K562 (cell line): ENCODE measurements around the gene MATCAP1. TPM values are rescaled to one million over a fixed set of nuclear protein-coding genes. Genes with fewer than 3 reads are reported as not detected.

Experiments used
- ASH1L ChIP-seq: fragments of 450-650 bp; IDR thresholded peaks from 2 replicates; pipeline ENCODE4 v1.6.1; 2018; ENCODE audit warnings: borderline replicate concordance, mild to moderate bottlenecking, low read depth; ENCODE audit not compliant: partially characterized antibody
- BACH1 ChIP-seq: fragments of 200-800 bp; sonication (Bioruptor generic); IDR thresholded peaks from 2 replicates; pipeline ENCODE4 v1.6.1; 2016; ENCODE audit warnings: missing genetic modification characterization, missing compliant biosample characterization
- HMGN3 ChIP-seq: IDR thresholded peaks from 2 replicates; pipeline ENCODE4 v1.6.1; 2011; ENCODE audit warnings: borderline replicate concordance, low read depth, mild to moderate bottlenecking, mixed read lengths, low read length; ENCODE audit not compliant: insufficient read length; ENCODE audit errors: extremely low read depth
- JUND ChIP-seq, 2 experiments: IDR thresholded peaks; 2 replicates in 1 of 2; 3 replicates in 1 of 2; pipeline ENCODE4 v1.6.1; 2011; ENCODE audit warnings: borderline replicate concordance in 2 of 2, low read depth in 2 of 2, low read length in 2 of 2, improper control_type of control experiment in 1 of 2, missing biosample characterization in 1 of 2, missing genetic modification characterization in 1 of 2, missing genetic modification reagents in 1 of 2
- MEF2D ChIP-seq: conservative IDR thresholded peaks from 2 replicates; pipeline ENCODE4 v1.6.1; 2016; ENCODE audit warnings: low read depth, missing genetic modification characterization, missing compliant biosample characterization
- POLR2G ChIP-seq: fragments of 200-400 bp; formaldehyde crosslinking; IDR thresholded peaks from 2 replicates; pipeline ENCODE4 v1.6.1; 2017; ENCODE audit warnings: low read depth, mild to moderate bottlenecking, antibody characterized with exemption, low read length, moderate library complexity
- ZNF695 ChIP-seq: fragments of 450-650 bp; formaldehyde crosslinking; IDR thresholded peaks from 2 replicates; pipeline ENCODE4 v1.4.0; 2020; ENCODE audit warnings: mild to moderate bottlenecking, moderate library complexity
- ZNF79 ChIP-seq: fragments of 250-450 bp; sonication (Bioruptor Pico); IDR thresholded peaks from 2 replicates; pipeline ENCODE4 v1.4.0; 2020; ENCODE audit warnings: low read depth, mild to moderate bottlenecking, moderate library complexity
- polyA plus RNA-seq, 8 experiments: library from polyadenylated mRNA; depleted of rRNA in 4 of 8; stranded (reverse) in 5 of 8; unstranded in 3 of 8; fragments of >200 nt; fragmentation: Nextera tagmentation in 2 of 8; fragmentation: Illumina TruSeq in 1 of 8; extraction: Ambion mirVana in 2 of 8; extraction: Trizol in 1 of 8; gene quantifications; 2 replicates each; pipeline versions ENCODE4 v1.2.1 to v1.2.3, GENCODE V29; 2011 to 2014; ENCODE audit warnings: inconsistent platforms in 1 of 8, missing spikeins in 1 of 8
- total RNA-seq, 7 experiments: library from RNA; depleted of rRNA in 6 of 7; stranded (reverse); fragments of >200 nt in 6 of 7; fragmentation: Illumina TruSeq in 2 of 7; extraction: Trizol in 2 of 7; gene quantifications; 2 replicates each; pipeline versions ENCODE4 v1.2.1 to v1.2.3, GENCODE V29; 2011 to 2021; ENCODE audit warnings: low replicate concordance in 1 of 7
- TF ChIP-seq, protein P1 (sequence below): IDR thresholded peaks from 2 replicates; pipeline ENCODE4 v1.6.1; 2014; ENCODE audit warnings: antibody characterized with exemption
- TF ChIP-seq, protein P2 (sequence below), 3 experiments: fragments of 200-800 bp in 1 of 3; fragments of 250-450 bp in 1 of 3; fragments of 450-650 bp in 1 of 3; sonication (Bioruptor Pico) in 1 of 3; sonication (Bioruptor generic) in 1 of 3; formaldehyde crosslinking in 1 of 3; IDR thresholded peaks; 2 replicates each; pipeline versions ENCODE4 v1.6.1 to v1.8.0; 2016 to 2022; ENCODE audit warnings: mild to moderate bottlenecking in 2 of 3, missing genetic modification characterization in 2 of 3, missing compliant biosample characterization in 1 of 3, moderate library complexity in 1 of 3
- TF ChIP-seq, protein P3 (sequence below), 2 experiments: fragments of 250-450 bp in 1 of 2; fragments of 450-650 bp in 1 of 2; sonication (Bioruptor Pico) in 1 of 2; IDR thresholded peaks; 2 replicates each; pipeline versions ENCODE4 v1.6.1 to v1.8.0; 2016 to 2021; ENCODE audit warnings: mild to moderate bottlenecking in 2 of 2, moderate library complexity in 2 of 2, missing compliant biosample characterization in 1 of 2, missing genetic modification characterization in 1 of 2
- TF ChIP-seq, protein P4 (sequence below): sonication (generic); formaldehyde crosslinking; IDR thresholded peaks from 2 replicates; pipeline ENCODE4 v1.8.1; 2022; ENCODE audit warnings: missing genetic modification reagents
- TF ChIP-seq, protein P5 (sequence below): sonication (generic); formaldehyde crosslinking; IDR thresholded peaks from 2 replicates; pipeline ENCODE4 v1.8.0; 2022; ENCODE audit warnings: missing genetic modification reagents, mild to moderate bottlenecking, borderline replicate concordance
- TF ChIP-seq, protein P6 (sequence below): sonication (generic); formaldehyde crosslinking; IDR thresholded peaks from 2 replicates; pipeline ENCODE4 v1.8.0; 2022; ENCODE audit warnings: mild to moderate bottlenecking, low read depth, missing genetic modification reagents

The MATCAP1 gene
- total and polyA plus RNA-seq, 9 of the 15 experiments (the other 6 are each of a cell fraction or from before 2014, with no cell fraction given): 3.4 to 20.5 (median 10.3) TPM

DNA sequence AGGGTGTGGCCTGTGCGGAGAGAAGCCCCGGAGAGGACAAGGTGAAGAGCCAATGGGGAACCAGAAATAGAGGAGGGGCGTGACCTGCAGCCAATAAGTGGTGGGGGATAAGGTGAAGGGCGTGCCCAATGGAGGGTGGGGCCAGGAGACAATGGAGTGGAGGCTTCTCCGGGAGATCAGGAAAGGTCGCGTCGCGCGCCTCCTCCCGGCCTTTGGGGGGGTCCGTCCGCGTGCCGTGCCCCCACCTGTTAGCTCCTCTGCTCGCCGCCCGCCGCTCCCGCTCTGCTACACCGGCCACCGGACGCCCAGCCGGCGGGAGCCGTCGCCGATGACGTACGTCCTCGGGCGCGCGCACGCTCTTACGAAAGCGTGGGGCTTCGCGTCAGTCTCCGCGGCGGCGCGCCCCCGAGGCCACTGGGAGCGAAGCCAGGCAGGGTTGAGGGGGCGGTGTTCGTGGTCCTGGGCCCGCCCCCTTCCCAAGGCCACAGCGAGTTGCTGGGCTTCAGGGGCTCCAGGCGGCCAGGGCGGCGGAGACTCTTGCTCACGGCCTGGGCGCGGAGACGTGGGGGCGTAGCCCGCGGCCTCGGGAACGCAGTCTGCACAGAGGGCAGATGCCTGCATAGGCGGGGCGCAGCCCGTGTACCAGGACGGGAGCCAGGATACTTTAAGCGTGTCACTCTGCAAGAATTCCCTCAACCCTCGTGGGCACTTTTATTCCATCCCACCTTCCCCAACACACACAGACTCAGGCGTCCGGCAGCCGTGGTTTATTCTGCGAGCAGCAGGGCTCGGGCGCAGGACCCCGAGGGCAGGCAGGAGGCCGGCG, at the start of gene MATCAP1 (continued):
- TF ChIP-seq, protein P1, sequence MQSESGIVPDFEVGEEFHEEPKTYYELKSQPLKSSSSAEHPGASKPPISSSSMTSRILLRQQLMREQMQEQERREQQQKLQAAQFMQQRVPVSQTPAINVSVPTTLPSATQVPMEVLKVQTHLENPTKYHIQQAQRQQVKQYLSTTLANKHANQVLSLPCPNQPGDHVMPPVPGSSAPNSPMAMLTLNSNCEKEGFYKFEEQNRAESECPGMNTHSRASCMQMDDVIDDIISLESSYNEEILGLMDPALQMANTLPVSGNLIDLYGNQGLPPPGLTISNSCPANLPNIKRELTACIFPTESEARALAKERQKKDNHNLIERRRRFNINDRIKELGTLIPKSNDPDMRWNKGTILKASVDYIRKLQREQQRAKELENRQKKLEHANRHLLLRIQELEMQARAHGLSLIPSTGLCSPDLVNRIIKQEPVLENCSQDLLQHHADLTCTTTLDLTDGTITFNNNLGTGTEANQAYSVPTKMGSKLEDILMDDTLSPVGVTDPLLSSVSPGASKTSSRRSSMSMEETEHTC: 0 out of 2 replicates have a peak, but pooled peaks have one; percentile 25
- TF ChIP-seq, protein P2, sequence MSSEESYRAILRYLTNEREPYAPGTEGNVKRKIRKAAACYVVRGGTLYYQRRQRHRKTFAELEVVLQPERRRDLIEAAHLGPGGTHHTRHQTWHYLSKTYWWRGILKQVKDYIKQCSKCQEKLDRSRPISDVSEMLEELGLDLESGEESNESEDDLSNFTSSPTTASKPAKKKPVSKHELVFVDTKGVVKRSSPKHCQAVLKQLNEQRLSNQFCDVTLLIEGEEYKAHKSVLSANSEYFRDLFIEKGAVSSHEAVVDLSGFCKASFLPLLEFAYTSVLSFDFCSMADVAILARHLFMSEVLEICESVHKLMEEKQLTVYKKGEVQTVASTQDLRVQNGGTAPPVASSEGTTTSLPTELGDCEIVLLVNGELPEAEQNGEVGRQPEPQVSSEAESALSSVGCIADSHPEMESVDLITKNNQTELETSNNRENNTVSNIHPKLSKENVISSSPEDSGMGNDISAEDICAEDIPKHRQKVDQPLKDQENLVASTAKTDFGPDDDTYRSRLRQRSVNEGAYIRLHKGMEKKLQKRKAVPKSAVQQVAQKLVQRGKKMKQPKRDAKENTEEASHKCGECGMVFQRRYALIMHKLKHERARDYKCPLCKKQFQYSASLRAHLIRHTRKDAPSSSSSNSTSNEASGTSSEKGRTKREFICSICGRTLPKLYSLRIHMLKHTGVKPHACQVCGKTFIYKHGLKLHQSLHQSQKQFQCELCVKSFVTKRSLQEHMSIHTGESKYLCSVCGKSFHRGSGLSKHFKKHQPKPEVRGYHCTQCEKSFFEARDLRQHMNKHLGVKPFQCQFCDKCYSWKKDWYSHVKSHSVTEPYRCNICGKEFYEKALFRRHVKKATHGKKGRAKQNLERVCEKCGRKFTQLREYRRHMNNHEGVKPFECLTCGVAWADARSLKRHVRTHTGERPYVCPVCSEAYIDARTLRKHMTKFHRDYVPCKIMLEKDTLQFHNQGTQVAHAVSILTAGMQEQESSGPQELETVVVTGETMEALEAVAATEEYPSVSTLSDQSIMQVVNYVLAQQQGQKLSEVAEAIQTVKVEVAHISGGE (CRISPR knock-in tag; IDR thresholded peaks at IDR 0.05): peak in 1 of 3 experiments; percentile 44; a peak in 1 of 6 replicates
- TF ChIP-seq, protein P3, sequence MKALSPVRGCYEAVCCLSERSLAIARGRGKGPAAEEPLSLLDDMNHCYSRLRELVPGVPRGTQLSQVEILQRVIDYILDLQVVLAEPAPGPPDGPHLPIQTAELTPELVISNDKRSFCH (CRISPR knock-in tag; IDR thresholded peaks at IDR 0.05): no peak
- TF ChIP-seq, protein P3 (tag; IDR thresholded peaks at IDR 0.05): no peak; the same call in 1 of the 2 replicates
- TF ChIP-seq, protein P4, sequence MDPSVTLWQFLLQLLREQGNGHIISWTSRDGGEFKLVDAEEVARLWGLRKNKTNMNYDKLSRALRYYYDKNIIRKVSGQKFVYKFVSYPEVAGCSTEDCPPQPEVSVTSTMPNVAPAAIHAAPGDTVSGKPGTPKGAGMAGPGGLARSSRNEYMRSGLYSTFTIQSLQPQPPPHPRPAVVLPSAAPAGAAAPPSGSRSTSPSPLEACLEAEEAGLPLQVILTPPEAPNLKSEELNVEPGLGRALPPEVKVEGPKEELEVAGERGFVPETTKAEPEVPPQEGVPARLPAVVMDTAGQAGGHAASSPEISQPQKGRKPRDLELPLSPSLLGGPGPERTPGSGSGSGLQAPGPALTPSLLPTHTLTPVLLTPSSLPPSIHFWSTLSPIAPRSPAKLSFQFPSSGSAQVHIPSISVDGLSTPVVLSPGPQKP: no peak
- TF ChIP-seq POLR2G (peak; percentile 78), MEF2D (no peak), ZNF695 (no peak), BACH1 (no peak), ASH1L (peak; percentile 96), ZNF79 (CRISPR knock-in tag) (no peak), JUND (IDR thresholded peaks at IDR 0.05; ENCODE audit: borderline replicate concordance, low read depth, low read length) (peak; percentile 52), JUND (tag; IDR thresholded peaks at IDR 0.05; ENCODE audit: borderline replicate concordance, low read depth, low read length) (peak; percentile 65; the same call in 1 of the 3 replicates), HMGN3 (peak; percentile 73)
- TF ChIP-seq, protein P5, sequence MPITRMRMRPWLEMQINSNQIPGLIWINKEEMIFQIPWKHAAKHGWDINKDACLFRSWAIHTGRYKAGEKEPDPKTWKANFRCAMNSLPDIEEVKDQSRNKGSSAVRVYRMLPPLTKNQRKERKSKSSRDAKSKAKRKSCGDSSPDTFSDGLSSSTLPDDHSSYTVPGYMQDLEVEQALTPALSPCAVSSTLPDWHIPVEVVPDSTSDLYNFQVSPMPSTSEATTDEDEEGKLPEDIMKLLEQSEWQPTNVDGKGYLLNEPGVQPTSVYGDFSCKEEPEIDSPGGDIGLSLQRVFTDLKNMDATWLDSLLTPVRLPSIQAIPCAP: no peak
- TF ChIP-seq, protein P6, sequence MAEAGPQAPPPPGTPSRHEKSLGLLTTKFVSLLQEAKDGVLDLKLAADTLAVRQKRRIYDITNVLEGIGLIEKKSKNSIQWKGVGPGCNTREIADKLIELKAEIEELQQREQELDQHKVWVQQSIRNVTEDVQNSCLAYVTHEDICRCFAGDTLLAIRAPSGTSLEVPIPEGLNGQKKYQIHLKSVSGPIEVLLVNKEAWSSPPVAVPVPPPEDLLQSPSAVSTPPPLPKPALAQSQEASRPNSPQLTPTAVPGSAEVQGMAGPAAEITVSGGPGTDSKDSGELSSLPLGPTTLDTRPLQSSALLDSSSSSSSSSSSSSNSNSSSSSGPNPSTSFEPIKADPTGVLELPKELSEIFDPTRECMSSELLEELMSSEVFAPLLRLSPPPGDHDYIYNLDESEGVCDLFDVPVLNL (CRISPR knock-in tag): 0 out of 2 replicates have a peak, but pooled peaks have one; percentile 44
